K562 (cell line): ENCODE results near the gene SYVN1. TPM values are rescaled to one million over a fixed set of nuclear protein-coding genes. Genes with fewer than 3 reads are reported as not detected.
A peak's percentile ranks its signal among the peaks of the same experiment; 100 is the strongest.

Experiments
- ARID3A ChIP-seq: IDR thresholded peaks from 2 replicates; pipeline ENCODE4 v1.6.1; 2012; ENCODE audit warnings: low read depth, low read length, improper control_type of control experiment, borderline replicate concordance
- BHLHE40 ChIP-seq: IDR thresholded peaks from 2 replicates; pipeline ENCODE4 v1.6.1; 2011; ENCODE audit warnings: low read length, improper control_type of control experiment
- CBFB ChIP-seq: sonication (generic); formaldehyde crosslinking; IDR thresholded peaks from 2 replicates; pipeline ENCODE4 v1.4.0; 2020; ENCODE audit warnings: mild to moderate bottlenecking, missing genetic modification reagents
- CREB1 ChIP-seq, 2 experiments: sonication (generic) in 1 of 2; formaldehyde crosslinking in 1 of 2; IDR thresholded peaks; 2 replicates each; pipeline versions ENCODE4 v1.6.1 to v1.8.0; 2012 to 2022; ENCODE audit warnings: inconsistent platforms in 1 of 2, mild to moderate bottlenecking in 1 of 2, missing genetic modification reagents in 1 of 2, moderate library complexity in 1 of 2
- GABPB1 ChIP-seq: sonication (generic); formaldehyde crosslinking; IDR thresholded peaks from 2 replicates; pipeline ENCODE4 v1.8.0; 2022; ENCODE audit warnings: mild to moderate bottlenecking, missing genetic modification reagents
- KDM1A ChIP-seq, 2 experiments: fragments of 450-650 bp; IDR thresholded peaks; 2 replicates each; pipeline ENCODE4 v1.6.1; 2016; ENCODE audit warnings: mild to moderate bottlenecking in 2 of 2
- MAZ ChIP-seq, 2 experiments: fragments of 450-650 bp in 1 of 2; sonication (generic) in 1 of 2; formaldehyde crosslinking; IDR thresholded peaks in 1 of 2; conservative IDR thresholded peaks in 1 of 2; 2 replicates each; pipeline versions ENCODE4 v1.4.0 to v1.5.0; 2020; ENCODE audit warnings: mild to moderate bottlenecking in 1 of 2, missing genetic modification reagents in 1 of 2
- NR1H2 ChIP-seq: sonication (generic); formaldehyde crosslinking; IDR thresholded peaks from 2 replicates; pipeline ENCODE4 v1.4.0; 2020; ENCODE audit warnings: mild to moderate bottlenecking, missing genetic modification reagents
- NR2C2 ChIP-seq, 2 experiments: fragments of 200-800 bp in 1 of 2; sonication (Bioruptor generic) in 1 of 2; sonication (generic) in 1 of 2; formaldehyde crosslinking in 1 of 2; IDR thresholded peaks; 2 replicates each; pipeline versions ENCODE4 v1.6.1 to v1.8.0; 2016 to 2022; ENCODE audit warnings: mild to moderate bottlenecking in 1 of 2, missing compliant biosample characterization in 1 of 2, missing genetic modification characterization in 1 of 2, missing genetic modification reagents in 1 of 2
- SMARCA4 ChIP-seq: fragments of 450-650 bp; IDR thresholded peaks from 2 replicates; pipeline ENCODE4 v1.6.1; 2016
- SRF ChIP-seq, 2 experiments: fragments of 250-450, 450-650 bp in 1 of 2; sonication (Bioruptor Pico) in 1 of 2; sonication (generic) in 1 of 2; formaldehyde crosslinking; IDR thresholded peaks; 2 replicates each; pipeline versions ENCODE4 v1.5.0 to v1.5.1; 2020 to 2022; ENCODE audit warnings: mild to moderate bottlenecking in 1 of 2, missing genetic modification reagents in 1 of 2
- TCF7L2 ChIP-seq: fragments of 150-350 bp; IDR thresholded peaks from 2 replicates; pipeline ENCODE4 v1.6.1; 2016; ENCODE audit warnings: low read depth, mild to moderate bottlenecking, low read length, moderate library complexity
- TFAM ChIP-seq: fragments of 250-450 bp; sonication (Bioruptor Pico); conservative IDR thresholded peaks from 2 replicates; pipeline ENCODE4 v1.5.0; 2021; ENCODE audit warnings: mild to moderate bottlenecking, moderate library complexity
- TOE1 ChIP-seq, 2 experiments: fragments of 450-650 bp in 1 of 2; sonication (generic) in 1 of 2; formaldehyde crosslinking in 1 of 2; IDR thresholded peaks; 2 replicates each; pipeline versions ENCODE4 v1.7.1 to v1.8.0; 2016 to 2022; ENCODE audit warnings: borderline replicate concordance in 2 of 2, mild to moderate bottlenecking in 2 of 2, antibody characterized with exemption in 1 of 2, inconsistent platforms in 1 of 2, low read depth in 1 of 2, missing genetic modification reagents in 1 of 2, moderate library complexity in 1 of 2
- TRIM25 ChIP-seq: fragments of 450-650 bp; IDR thresholded peaks from 2 replicates; pipeline ENCODE4 v1.7.0; 2016; ENCODE audit warnings: borderline replicate concordance
- ZKSCAN8 ChIP-seq: fragments of 200-800 bp; sonication (Bioruptor generic); IDR thresholded peaks from 2 replicates; pipeline ENCODE4 v1.6.1; 2016; ENCODE audit warnings: missing genetic modification characterization, missing compliant biosample characterization
- ZNF134 ChIP-seq: fragments of 250-450 bp; sonication (Bioruptor Pico); conservative IDR thresholded peaks from 2 replicates; pipeline ENCODE4 v1.4.0; 2020
- ZNF175 ChIP-seq: fragments of 200-800 bp; sonication (Bioruptor generic); IDR thresholded peaks from 2 replicates; pipeline ENCODE4 v1.6.1; 2016; ENCODE audit warnings: low read depth, mild to moderate bottlenecking, missing genetic modification characterization, missing compliant biosample characterization
- ZNF384 ChIP-seq: IDR thresholded peaks from 2 replicates; pipeline ENCODE4 v1.6.1; 2012; ENCODE audit warnings: low read depth, low read length, improper control_type of control experiment
- polyA plus RNA-seq, 8 experiments: library from polyadenylated mRNA; depleted of rRNA in 4 of 8; stranded (reverse) in 5 of 8; unstranded in 3 of 8; fragments of >200 nt; fragmentation: Nextera tagmentation in 2 of 8; fragmentation: Illumina TruSeq in 1 of 8; extraction: Ambion mirVana in 2 of 8; extraction: Trizol in 1 of 8; gene quantifications; 2 replicates each; pipeline versions ENCODE4 v1.2.1 to v1.2.3, GENCODE V29; 2011 to 2014; ENCODE audit warnings: inconsistent platforms in 1 of 8, missing spikeins in 1 of 8
- total RNA-seq, 7 experiments: library from RNA; depleted of rRNA in 6 of 7; stranded (reverse); fragments of >200 nt in 6 of 7; fragmentation: Illumina TruSeq in 2 of 7; extraction: Trizol in 2 of 7; gene quantifications; 2 replicates each; pipeline versions ENCODE4 v1.2.1 to v1.2.3, GENCODE V29; 2011 to 2021; ENCODE audit warnings: low replicate concordance in 1 of 7
- TF ChIP-seq, protein P1 (sequence below): fragments of 450-650 bp; IDR thresholded peaks from 2 replicates; pipeline ENCODE4 v1.6.1; 2016; ENCODE audit warnings: missing biosample characterization, missing genetic modification characterization
- TF ChIP-seq, protein P2 (sequence below): sonication (generic); formaldehyde crosslinking; IDR thresholded peaks from 2 replicates; pipeline ENCODE4 v1.8.0; 2022; ENCODE audit warnings: mild to moderate bottlenecking, missing genetic modification reagents

Gene SYVN1
- total and polyA plus RNA-seq, 9 of the 15 experiments (the other 6 are each of a cell fraction or from before 2014, with no cell fraction given): 0.41 to 47.4 (median 9.9) TPM

DNA sequence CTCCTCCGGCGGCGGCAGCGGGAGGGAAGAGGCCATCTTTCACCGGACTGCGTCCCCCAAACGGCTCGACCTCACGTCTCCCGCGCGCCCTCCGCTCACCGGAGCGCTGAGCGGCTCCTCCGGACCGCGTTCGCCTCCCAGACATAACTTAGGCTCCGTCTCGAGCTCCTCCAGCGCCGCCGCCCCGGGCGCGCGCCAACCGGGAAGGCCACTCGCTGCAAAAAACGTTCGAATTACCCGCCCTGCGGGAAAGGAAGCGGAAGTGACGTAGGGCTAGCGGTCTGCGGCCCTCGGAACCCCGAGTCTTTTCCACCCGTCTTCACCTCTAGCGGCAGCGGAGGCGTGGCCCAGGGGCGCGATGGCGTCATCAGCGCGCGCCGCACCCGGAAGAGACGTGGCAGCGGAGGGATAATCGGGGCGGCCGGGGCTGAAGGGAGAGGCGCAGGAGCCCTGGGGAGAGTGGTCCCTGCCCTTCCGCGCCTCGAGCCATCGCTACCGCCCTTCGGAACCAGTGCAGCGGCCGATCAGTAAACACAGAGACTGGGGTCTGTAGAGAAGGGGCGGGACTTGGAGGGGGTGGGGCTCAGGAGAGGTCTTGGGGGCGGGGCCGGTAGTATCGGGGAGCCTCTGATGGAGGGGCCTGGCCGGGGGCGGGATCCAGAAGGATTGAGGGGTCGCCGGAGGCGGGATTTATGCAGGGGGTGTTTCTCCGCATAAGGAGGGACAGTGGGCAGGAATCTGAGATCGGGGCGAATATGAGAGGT is 50.3 kb downstream of the SYVN1 start, which contains the start of the genes CDCA5 and ZFPL1 (continued):
- TF ChIP-seq SRF (CRISPR knock-in tag; IDR thresholded peaks at IDR 0.05): peak in 1 of 2 experiments; percentile 54; a peak in 1 of 4 replicates
- peak; percentile 47 for TF ChIP-seq BHLHE40
- no peak for TF ChIP-seq TCF7L2
- TF ChIP-seq TRIM25: no peak
- no peak for TF ChIP-seq ZKSCAN8 (CRISPR knock-in tag)
- TF ChIP-seq TFAM (CRISPR knock-in tag): no peak
- TF ChIP-seq, protein P1, sequence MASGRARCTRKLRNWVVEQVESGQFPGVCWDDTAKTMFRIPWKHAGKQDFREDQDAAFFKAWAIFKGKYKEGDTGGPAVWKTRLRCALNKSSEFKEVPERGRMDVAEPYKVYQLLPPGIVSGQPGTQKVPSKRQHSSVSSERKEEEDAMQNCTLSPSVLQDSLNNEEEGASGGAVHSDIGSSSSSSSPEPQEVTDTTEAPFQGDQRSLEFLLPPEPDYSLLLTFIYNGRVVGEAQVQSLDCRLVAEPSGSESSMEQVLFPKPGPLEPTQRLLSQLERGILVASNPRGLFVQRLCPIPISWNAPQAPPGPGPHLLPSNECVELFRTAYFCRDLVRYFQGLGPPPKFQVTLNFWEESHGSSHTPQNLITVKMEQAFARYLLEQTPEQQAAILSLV: no peak
- TF ChIP-seq SMARCA4: no peak
- no peak for TF ChIP-seq KDM1A (IDR thresholded peaks at IDR 0.05)
- TF ChIP-seq, protein P2, sequence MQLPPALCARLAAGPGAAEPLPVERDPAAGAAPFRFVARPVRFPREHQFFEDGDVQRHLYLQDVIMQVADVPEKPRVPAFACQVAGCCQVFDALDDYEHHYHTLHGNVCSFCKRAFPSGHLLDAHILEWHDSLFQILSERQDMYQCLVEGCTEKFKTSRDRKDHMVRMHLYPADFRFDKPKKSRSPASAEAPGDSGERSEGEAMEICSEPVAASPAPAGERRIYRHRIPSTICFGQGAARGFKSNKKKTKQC (CRISPR knock-in tag): 0 out of 2 replicates have a peak, but pooled peaks have one; percentile 15
- peak; percentile 47; the same call in 1 of the 2 replicates for TF ChIP-seq ZNF384
- TF ChIP-seq MAZ (CRISPR knock-in tag; conservative IDR thresholded peaks at IDR 0.05 in 1 of 2, IDR thresholded peaks at IDR 0.05 in 1 of 2): peak; percentile 72 to 89
- TF ChIP-seq CREB1 (IDR thresholded peaks at IDR 0.05): peak; percentile 99
- TF ChIP-seq CREB1 (CRISPR knock-in tag; IDR thresholded peaks at IDR 0.05): peak; percentile 99
- TF ChIP-seq TOE1 (IDR thresholded peaks at IDR 0.05; ENCODE audit: borderline replicate concordance): no peak
- TF ChIP-seq TOE1 (CRISPR knock-in tag; IDR thresholded peaks at IDR 0.05; ENCODE audit: borderline replicate concordance, low read depth): no peak
- no peak; the same call in 1 of the 2 replicates for TF ChIP-seq ZNF175 (CRISPR knock-in tag)
- TF ChIP-seq NR1H2 (CRISPR knock-in tag): peak; percentile 96; the same call in 1 of the 2 replicates
- TF ChIP-seq ARID3A: no peak
- peak; percentile 92 for TF ChIP-seq NR2C2 (CRISPR knock-in tag; IDR thresholded peaks at IDR 0.05)
- peak; percentile 95 for TF ChIP-seq NR2C2 (tag; IDR thresholded peaks at IDR 0.05)
- peak; percentile 99 for TF ChIP-seq GABPB1
- peak; percentile 71; the same call in 1 of the 2 replicates for TF ChIP-seq CBFB (CRISPR knock-in tag)
- TF ChIP-seq ZNF134: no peak
